ENCODE measurements around the gene ACE. TPM values are rescaled to one million over a fixed set of nuclear protein-coding genes. Genes with fewer than 3 reads are reported as not detected.
"Not testable (repeated sequence)": the region's sequence is repeated elsewhere in the genome, so short reads cannot be mapped to it uniquely, and the experiment has no call there.

The ACE gene
- total RNA-seq, 1 experiment from 2014 or later: 4.5 TPM

GRCh38 chr17:63452046-63452961, 24.6 kb upstream of the ACE start:
- ATAC-seq (no peak), DNase-seq (ENCODE audit: low read depth, low spot score) (no peak)
- in situ Hi-C loops (cut with HindIII; ENCODE audit: low pct_unique_long_range_greater_than_20kb, low sequenced_read_pairs): no loop called here
- BruUV-seq (replicated peaks): no TSS peak
- CTCF ChIA-PET: interaction anchor here (0.6 kb wide), 1 partner anchor 26 kb away, joined by 3 read pairs; no protein-coding TSS in a partner anchor
- TF ChIP-seq CTCF (IDR thresholded peaks at IDR 0.05) (no peak), SIN3A (IDR thresholded peaks at IDR 0.05; ENCODE audit: borderline replicate concordance, insufficient read depth, low read depth, low read length) (no peak), TCF7L2 (IDR thresholded peaks at IDR 0.05; ENCODE audit: low read depth, low read length) (no peak), REST (IDR thresholded peaks at IDR 0.05; ENCODE audit: insufficient read depth in 1 of 2, low read depth in 2 of 2, low read length in 1 of 2) (no peak), POLR2AphosphoS5 (IDR thresholded peaks at IDR 0.05; ENCODE audit: low read depth, low read length) (no peak)
- intact Hi-C loops (cut with micrococcal nuclease; ENCODE audit: unreplicated experiment): no loop called here
- Histone ChIP-seq H3K36me3 (ENCODE audit: control insufficient read depth, insufficient read depth, low read length) (no peaks in the 10 kb centered on the region), H3K9me3 (ENCODE audit: control insufficient read depth, insufficient read depth, low read depth, low read length) (no peaks in the 10 kb centered on the region), H3K4me1 (ENCODE audit: control insufficient read depth, insufficient read depth, low read length) (peaks cover 4% of the 10 kb centered on the region), H3K4me3 (ENCODE audit: low read depth in 2 of 2, low read length in 2 of 2) (no peak overlapping the region), H3K27me3 (ENCODE audit: control insufficient read depth, insufficient read depth, low read length) (no peaks in the 10 kb centered on the region), H3K27ac (ENCODE audit: low read length) (no peak overlapping the region)
- POLR2A ChIA-PET: no interaction called here

- no TSS peak for BruUV-seq (replicated peaks)
- POLR2A ChIA-PET: interaction anchor here (0.6 kb wide), 1 partner anchor 577 kb away, joined by 8 read pairs; no protein-coding TSS in a partner anchor
- intact Hi-C loops (cut with micrococcal nuclease; ENCODE audit: unreplicated experiment): no loop called here
- DNase-seq (ENCODE audit: low read depth, low spot score): no peak
- CTCF ChIA-PET: interaction anchor here (1.0 kb wide), 1 partner anchor 26 kb away, joined by 4 read pairs; no protein-coding TSS in a partner anchor
- TF ChIP-seq POLR2AphosphoS5 (IDR thresholded peaks at IDR 0.05; ENCODE audit: low read depth, low read length) (no peak), REST (IDR thresholded peaks at IDR 0.05; ENCODE audit: insufficient read depth in 1 of 2, low read depth in 2 of 2, low read length in 1 of 2) (no peak), CTCF (IDR thresholded peaks at IDR 0.05) (no peak), TCF7L2 (IDR thresholded peaks at IDR 0.05; ENCODE audit: low read depth, low read length) (no peak), SIN3A (IDR thresholded peaks at IDR 0.05; ENCODE audit: borderline replicate concordance, insufficient read depth, low read depth, low read length) (no peak)
- Histone ChIP-seq H3K4me3 (ENCODE audit: low read depth in 2 of 2, low read length in 2 of 2) (no peak overlapping the region), H3K9me3 (ENCODE audit: control insufficient read depth, insufficient read depth, low read depth, low read length) (no peaks in the 10 kb centered on the region), H3K27me3 (ENCODE audit: control insufficient read depth, insufficient read depth, low read length) (no peaks in the 10 kb centered on the region), H3K36me3 (ENCODE audit: control insufficient read depth, insufficient read depth, low read length) (no peaks in the 10 kb centered on the region), H3K4me1 (ENCODE audit: control insufficient read depth, insufficient read depth, low read length) (no peaks in the 10 kb centered on the region), H3K27ac (ENCODE audit: low read length) (no peak overlapping the region)
- in situ Hi-C loops (cut with HindIII; ENCODE audit: low pct_unique_long_range_greater_than_20kb, low sequenced_read_pairs): no loop called here
- no peak for ATAC-seq
Measured at GRCh38 chr17:63452962-63453551, 23.8 kb upstream of the ACE start.

GRCh38 chr17:63454357-63454756, 22.5 kb upstream of the ACE start:
- ATAC-seq; CTCF ChIA-PET; BruUV-seq (replicated peaks): not testable (repeated sequence)

More at GRCh38 chr17:63454357-63454756, 22.5 kb upstream of the ACE start:
- POLR2A ChIA-PET; H3K9me3 ChIP-seq (ENCODE audit: control insufficient read depth, insufficient read depth, low read depth, low read length); H3K27me3 ChIP-seq (ENCODE audit: control insufficient read depth, insufficient read depth, low read length); H3K4me3 ChIP-seq (ENCODE audit: low read depth in 2 of 2, low read length in 2 of 2); in situ Hi-C loops (cut with HindIII; ENCODE audit: low pct_unique_long_range_greater_than_20kb, low sequenced_read_pairs); DNase-seq (ENCODE audit: low read depth, low spot score); H3K4me1 ChIP-seq (ENCODE audit: control insufficient read depth, insufficient read depth, low read length); H3K27ac ChIP-seq (ENCODE audit: low read length); H3K36me3 ChIP-seq (ENCODE audit: control insufficient read depth, insufficient read depth, low read length); intact Hi-C loops (cut with micrococcal nuclease; ENCODE audit: unreplicated experiment): not testable (repeated sequence)
